Neural progenitor cell (in vitro differentiated cells): ENCODE results near the gene SLC6A18.

Experiments used
- EZH2 ChIP-seq: fragments of 200-600 bp; sonication (generic); IDR thresholded peaks from 2 replicates; pipeline ENCODE4 v1.6.1; 2017; ENCODE audit warnings: antibody characterized with exemption, mild to moderate bottlenecking, moderate library complexity
- TF ChIP-seq, protein P1 (sequence below): fragments of 200-600 bp; sonication (generic); IDR thresholded peaks from 2 replicates; pipeline ENCODE4 v1.5.1; 2017; ENCODE audit warnings: antibody characterized with exemption, mild to moderate bottlenecking

DNA sequence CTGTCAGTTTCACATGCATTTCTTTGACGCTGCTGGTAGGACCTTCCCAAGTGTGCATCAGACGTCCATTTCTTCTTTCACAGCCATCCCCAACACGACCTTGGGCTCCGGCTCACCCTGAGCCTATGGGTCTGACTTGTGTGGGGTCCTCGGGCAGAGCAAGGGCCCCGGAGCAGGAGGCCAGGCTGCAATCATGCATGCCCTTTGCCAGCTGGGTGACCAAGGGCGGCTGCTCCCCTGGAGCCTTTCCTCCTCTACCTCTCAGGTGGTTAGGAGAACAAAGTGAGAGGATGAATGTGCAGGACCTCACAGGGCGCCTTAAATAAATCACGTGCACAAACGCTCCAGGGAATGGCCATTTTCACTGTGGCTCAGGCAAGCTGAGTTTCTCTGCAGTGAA lies 36.5 kb downstream of the SLC6A18 start:
- TF ChIP-seq, protein P1, sequence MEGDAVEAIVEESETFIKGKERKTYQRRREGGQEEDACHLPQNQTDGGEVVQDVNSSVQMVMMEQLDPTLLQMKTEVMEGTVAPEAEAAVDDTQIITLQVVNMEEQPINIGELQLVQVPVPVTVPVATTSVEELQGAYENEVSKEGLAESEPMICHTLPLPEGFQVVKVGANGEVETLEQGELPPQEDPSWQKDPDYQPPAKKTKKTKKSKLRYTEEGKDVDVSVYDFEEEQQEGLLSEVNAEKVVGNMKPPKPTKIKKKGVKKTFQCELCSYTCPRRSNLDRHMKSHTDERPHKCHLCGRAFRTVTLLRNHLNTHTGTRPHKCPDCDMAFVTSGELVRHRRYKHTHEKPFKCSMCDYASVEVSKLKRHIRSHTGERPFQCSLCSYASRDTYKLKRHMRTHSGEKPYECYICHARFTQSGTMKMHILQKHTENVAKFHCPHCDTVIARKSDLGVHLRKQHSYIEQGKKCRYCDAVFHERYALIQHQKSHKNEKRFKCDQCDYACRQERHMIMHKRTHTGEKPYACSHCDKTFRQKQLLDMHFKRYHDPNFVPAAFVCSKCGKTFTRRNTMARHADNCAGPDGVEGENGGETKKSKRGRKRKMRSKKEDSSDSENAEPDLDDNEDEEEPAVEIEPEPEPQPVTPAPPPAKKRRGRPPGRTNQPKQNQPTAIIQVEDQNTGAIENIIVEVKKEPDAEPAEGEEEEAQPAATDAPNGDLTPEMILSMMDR = no peak
- TF ChIP-seq EZH2 = no peak
